GM18868 (cell line): ENCODE results near the gene THSD4.
"Not testable (repeated sequence)": the region's sequence is repeated elsewhere in the genome, so short reads cannot be mapped to it uniquely, and the experiment has no call there.

Source experiments
- ATAC-seq: cut with Tn5 transposase; IDR thresholded peaks from one replicate; pipeline ENCODE4 v1.9.1; 2021; ENCODE audit warnings: mild to moderate bottlenecking, moderate library complexity; ENCODE audit not compliant: unreplicated experiment

The THSD4 gene

GRCh38 chr15:71146580-71146982, 31.3 kb downstream of the THSD4 start:
- ATAC-seq: no peak

- ATAC-seq: no peak
These were observed 32.8 kb downstream of the THSD4 start for GRCh38 chr15:71148048-71148447.

GRCh38 chr15:71149646-71150557, 34.6 kb downstream of the THSD4 start:
- ATAC-seq: no peak

- no peak for ATAC-seq
These were observed 35.8 kb downstream of the THSD4 start for GRCh38 chr15:71151081-71151480.

- no peak for ATAC-seq
These were observed 37.3 kb downstream of the THSD4 start for GRCh38 chr15:71152542-71152941.

GRCh38 chr15:71153823-71154524, 38.7 kb downstream of the THSD4 start:
- no peak for ATAC-seq

- no peak for ATAC-seq
These were observed 39.4 kb downstream of the THSD4 start for GRCh38 chr15:71154607-71155200.

GRCh38 chr15:71155534-71155933, 40.3 kb downstream of the THSD4 start:
- ATAC-seq: no peak

- no peak for ATAC-seq
These were observed 45.7 kb downstream of the THSD4 start for GRCh38 chr15:71160976-71161375.

GRCh38 chr15:71162309-71162708, 47.0 kb downstream of the THSD4 start:
- no peak for ATAC-seq

GRCh38 chr15:71164606-71165005, 49.3 kb downstream of the THSD4 start:
- ATAC-seq: not testable (repeated sequence)

- no peak for ATAC-seq
These were observed 52.3 kb downstream of the THSD4 start for GRCh38 chr15:71167445-71168165.

- ATAC-seq: no peak
These were observed 53.0 kb downstream of the THSD4 start for GRCh38 chr15:71168166-71168834.

- ATAC-seq: no peak
These were observed 54.9 kb downstream of the THSD4 start for GRCh38 chr15:71170163-71170562.

- no peak for ATAC-seq
These were observed 55.9 kb downstream of the THSD4 start for GRCh38 chr15:71171195-71171594.

GRCh38 chr15:71174360-71174759, 59.1 kb downstream of the THSD4 start:
- not testable (repeated sequence) for ATAC-seq

- no peak for ATAC-seq
These were observed 65.9 kb downstream of the THSD4 start for GRCh38 chr15:71180986-71181853.

- no peak for ATAC-seq
These were observed 67.3 kb downstream of the THSD4 start for GRCh38 chr15:71182522-71182921.

GRCh38 chr15:71183063-71183462, 67.8 kb downstream of the THSD4 start:
- no peak for ATAC-seq

GRCh38 chr15:71185706-71186105, 70.4 kb downstream of the THSD4 start:
- no peak for ATAC-seq
